Liver (tissue), 9 donors: ENCODE results near the gene TMEM50B. TPM values are rescaled to one million over a fixed set of nuclear protein-coding genes. Genes with fewer than 3 reads are reported as not detected.

Experiments used
- DNase-seq: peaks from one replicate; pipeline ENCODE4 v3.0.0-alpha.2; 2017; ENCODE audit warnings: low spot score
- H3K27ac ChIP-seq, 2 donors: one replicate each; pipeline ENCODE4 v1.7.0; 2013; ENCODE audit warnings: inconsistent platforms in 2 of 2, low read length in 2 of 2, control low read depth in 1 of 2, low read depth in 1 of 2, mild to moderate bottlenecking in 1 of 2
- H3K27me3 ChIP-seq, 4 donors: one replicate each; pipeline versions ENCODE4 v1.6.1 to v1.7.0; 2013; ENCODE audit warnings: low read length in 3 of 4, inconsistent platforms in 1 of 4, mild to moderate bottlenecking in 1 of 4, moderate library complexity in 1 of 4; ENCODE audit not compliant: control insufficient read depth in 4 of 4, insufficient read depth in 4 of 4
- H3K36me3 ChIP-seq, 4 donors: one replicate each; pipeline versions ENCODE4 v1.6.1 to v1.7.0; 2013; ENCODE audit warnings: low read length in 3 of 4, mild to moderate bottlenecking in 3 of 4, low read depth in 1 of 4, moderate library complexity in 1 of 4; ENCODE audit not compliant: control insufficient read depth in 4 of 4, insufficient read depth in 3 of 4
- H3K4me1 ChIP-seq, 4 donors: one replicate each; pipeline versions ENCODE4 v1.6.1 to v1.7.0; 2013; ENCODE audit warnings: low read length in 3 of 4, mild to moderate bottlenecking in 3 of 4, moderate library complexity in 1 of 4; ENCODE audit not compliant: control insufficient read depth in 4 of 4, insufficient read depth in 4 of 4
- H3K4me3 ChIP-seq, 3 donors: one replicate each; pipeline versions ENCODE4 v1.6.1 to v1.7.0; 2013; ENCODE audit warnings: low read length in 3 of 3, control low read depth in 1 of 3, low read depth in 1 of 3, mild to moderate bottlenecking in 1 of 3
- H3K9ac ChIP-seq, 2 donors: one replicate each; pipeline ENCODE4 v1.7.0; 2013; ENCODE audit warnings: low read length in 2 of 2, mild to moderate bottlenecking in 2 of 2, moderate library complexity in 2 of 2, control low read depth in 1 of 2, low read depth in 1 of 2
- H3K9me3 ChIP-seq, 4 donors: one replicate each; pipeline versions ENCODE4 v1.6.1 to v1.7.0; 2013; ENCODE audit warnings: low read length in 3 of 4; ENCODE audit not compliant: control insufficient read depth in 4 of 4
- ATF3 ChIP-seq: IDR thresholded peaks from 2 replicates; pipeline ENCODE4 v1.6.1; 2016; ENCODE audit warnings: antibody characterized with exemption
- EGR1 ChIP-seq, 2 donors: IDR thresholded peaks; 2 replicates each; pipeline ENCODE4 v1.6.1; 2016 to 2018; ENCODE audit warnings: antibody characterized with exemption in 2 of 2, low read depth in 2 of 2
- FOXA1 ChIP-seq: IDR thresholded peaks from 2 replicates; pipeline ENCODE4 v1.6.1; 2016; ENCODE audit warnings: antibody characterized with exemption
- FOXA2 ChIP-seq: IDR thresholded peaks from 2 replicates; pipeline ENCODE4 v1.6.1; 2016; ENCODE audit warnings: antibody characterized with exemption
- GABPA ChIP-seq, 2 donors: IDR thresholded peaks in 1 of 2; conservative IDR thresholded peaks in 1 of 2; 2 replicates each; pipeline ENCODE4 v1.6.1; 2016; ENCODE audit warnings: antibody characterized with exemption in 2 of 2, mild to moderate bottlenecking in 1 of 2, moderate library complexity in 1 of 2
- HNF4A ChIP-seq, 2 donors: conservative IDR thresholded peaks; 2 replicates each; pipeline ENCODE4 v1.6.1; 2016; ENCODE audit warnings: antibody characterized with exemption in 2 of 2, mild to moderate bottlenecking in 2 of 2
- HNF4G ChIP-seq: IDR thresholded peaks from 2 replicates; pipeline ENCODE4 v1.6.1; 2016; ENCODE audit warnings: antibody characterized with exemption
- JUND ChIP-seq, 2 donors: IDR thresholded peaks; 2 replicates each; pipeline ENCODE4 v1.6.1; 2016; ENCODE audit warnings: antibody characterized with exemption in 2 of 2
- NR2F2 ChIP-seq: IDR thresholded peaks from 2 replicates; pipeline ENCODE4 v1.6.1; 2016; ENCODE audit warnings: antibody characterized with exemption
- RAD21 ChIP-seq, 2 donors: IDR thresholded peaks; 2 replicates each; pipeline ENCODE4 v1.6.1; 2016; ENCODE audit warnings: antibody characterized with exemption in 2 of 2, mild to moderate bottlenecking in 2 of 2
- RXRA ChIP-seq, 2 donors: IDR thresholded peaks; 2 replicates each; pipeline ENCODE4 v1.6.1; 2017 to 2018; ENCODE audit warnings: antibody characterized with exemption in 2 of 2, mild to moderate bottlenecking in 1 of 2
- SP1 ChIP-seq: IDR thresholded peaks from 2 replicates; pipeline ENCODE4 v1.6.1; 2018; ENCODE audit warnings: antibody characterized with exemption, mild to moderate bottlenecking
- TAF1 ChIP-seq: conservative IDR thresholded peaks from 2 replicates; pipeline ENCODE4 v1.6.1; 2016; ENCODE audit warnings: antibody characterized with exemption, mild to moderate bottlenecking
- YY1 ChIP-seq: IDR thresholded peaks from 2 replicates; pipeline ENCODE4 v1.6.1; 2016; ENCODE audit warnings: antibody characterized with exemption, mild to moderate bottlenecking
- WGBS: extraction: QIAGEN DNeasy Blood & Tissue Kit; methylation state at CpG from one replicate; pipeline ENCODE4 v1.1.7; 2013; 5-methylcytosine and 5-hydroxymethylcytosine counted together
- polyA plus RNA-seq, 2 donors: library from polyadenylated mRNA; stranded (reverse) in 1 of 2; unstranded in 1 of 2; fragments of 200-250 nt in 1 of 2; fragments of >200 nt in 1 of 2; fragmentation: Nextera tagmentation in 1 of 2; extraction: Ambion mirVana in 1 of 2; gene quantifications; one replicate each; pipeline versions ENCODE4 v1.2.1 to v1.2.3, GENCODE V29; 2013 to 2015
- total RNA-seq, 2 donors: library from RNA; depleted of rRNA; stranded (reverse); fragments of >200 nt; gene quantifications; one replicate each; pipeline ENCODE4 v1.2.3, GENCODE V29; 2014
- TF ChIP-seq, protein P1 (sequence below): IDR thresholded peaks from 2 replicates; pipeline ENCODE4 v1.6.1; 2016; ENCODE audit warnings: antibody characterized with exemption
- TF ChIP-seq, protein P2 (sequence below): fragments of 150-350 bp; IDR thresholded peaks from 2 replicates; pipeline ENCODE4 v1.5.1; 2017; ENCODE audit warnings: improper control_type of control experiment, low read depth, low read length; ENCODE audit not compliant: missing input control
- TF ChIP-seq, protein P3 (sequence below): IDR thresholded peaks from 2 replicates; pipeline ENCODE4 v1.6.1; 2016; ENCODE audit warnings: antibody characterized with exemption, mild to moderate bottlenecking
- TF ChIP-seq, protein P4 (sequence below): IDR thresholded peaks from 2 replicates; pipeline ENCODE4 v1.6.1; 2016; ENCODE audit warnings: antibody characterized with exemption
- donor health status: healthy.
- donor health status: healthy.
- donor health status: healthy.
- donor health status: healthy.
- donor health status: healthy.

Gene TMEM50B
- total and polyA plus RNA-seq, 4 donors: 11.8 to 31.8 (median 29.9) TPM

- peak; percentile 59 for DNase-seq
- Histone ChIP-seq H3K4me1 (peaks cover 3 to 16% (median 13%) of the 10 kb centered on the region in 4 donors), H3K9me3 (no peaks in the 10 kb centered on the region), H3K4me3 (peak overlapping the region; percentile 64 to 90 (median 71)), H3K27me3 (no peaks in the 10 kb centered on the region), H3K36me3 (no peaks in the 10 kb centered on the region), H3K9ac (peak overlapping the region; percentile 61 to 80), H3K27ac (peak overlapping the region; percentile 89 to 95)
- TF ChIP-seq JUND (IDR thresholded peaks at IDR 0.05) (no peak), HNF4G (peak; percentile 11), FOXA1 (no peak), RXRA (IDR thresholded peaks at IDR 0.05) (peak in 1 of 2 donors; percentile 9), NR2F2 (no peak), TAF1 (peak; percentile 78), ATF3 (no peak), RAD21 (IDR thresholded peaks at IDR 0.05) (no peak), HNF4A (conservative IDR thresholded peaks at IDR 0.05) (peak; percentile 41 to 59), GABPA (IDR thresholded peaks at IDR 0.05 in 1 of 2, conservative IDR thresholded peaks at IDR 0.05 in 1 of 2) (no peak), SP1 (peak; percentile 9), EGR1 (IDR thresholded peaks at IDR 0.05; ENCODE audit: low read depth in 2 of 2) (no peak), YY1 (peak; percentile 72), FOXA2 (no peak)
- TF ChIP-seq, protein P1, sequence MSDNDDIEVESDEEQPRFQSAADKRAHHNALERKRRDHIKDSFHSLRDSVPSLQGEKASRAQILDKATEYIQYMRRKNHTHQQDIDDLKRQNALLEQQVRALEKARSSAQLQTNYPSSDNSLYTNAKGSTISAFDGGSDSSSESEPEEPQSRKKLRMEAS: no peak
- TF ChIP-seq, protein P2, sequence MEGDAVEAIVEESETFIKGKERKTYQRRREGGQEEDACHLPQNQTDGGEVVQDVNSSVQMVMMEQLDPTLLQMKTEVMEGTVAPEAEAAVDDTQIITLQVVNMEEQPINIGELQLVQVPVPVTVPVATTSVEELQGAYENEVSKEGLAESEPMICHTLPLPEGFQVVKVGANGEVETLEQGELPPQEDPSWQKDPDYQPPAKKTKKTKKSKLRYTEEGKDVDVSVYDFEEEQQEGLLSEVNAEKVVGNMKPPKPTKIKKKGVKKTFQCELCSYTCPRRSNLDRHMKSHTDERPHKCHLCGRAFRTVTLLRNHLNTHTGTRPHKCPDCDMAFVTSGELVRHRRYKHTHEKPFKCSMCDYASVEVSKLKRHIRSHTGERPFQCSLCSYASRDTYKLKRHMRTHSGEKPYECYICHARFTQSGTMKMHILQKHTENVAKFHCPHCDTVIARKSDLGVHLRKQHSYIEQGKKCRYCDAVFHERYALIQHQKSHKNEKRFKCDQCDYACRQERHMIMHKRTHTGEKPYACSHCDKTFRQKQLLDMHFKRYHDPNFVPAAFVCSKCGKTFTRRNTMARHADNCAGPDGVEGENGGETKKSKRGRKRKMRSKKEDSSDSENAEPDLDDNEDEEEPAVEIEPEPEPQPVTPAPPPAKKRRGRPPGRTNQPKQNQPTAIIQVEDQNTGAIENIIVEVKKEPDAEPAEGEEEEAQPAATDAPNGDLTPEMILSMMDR: no peak
- TF ChIP-seq, protein P3, sequence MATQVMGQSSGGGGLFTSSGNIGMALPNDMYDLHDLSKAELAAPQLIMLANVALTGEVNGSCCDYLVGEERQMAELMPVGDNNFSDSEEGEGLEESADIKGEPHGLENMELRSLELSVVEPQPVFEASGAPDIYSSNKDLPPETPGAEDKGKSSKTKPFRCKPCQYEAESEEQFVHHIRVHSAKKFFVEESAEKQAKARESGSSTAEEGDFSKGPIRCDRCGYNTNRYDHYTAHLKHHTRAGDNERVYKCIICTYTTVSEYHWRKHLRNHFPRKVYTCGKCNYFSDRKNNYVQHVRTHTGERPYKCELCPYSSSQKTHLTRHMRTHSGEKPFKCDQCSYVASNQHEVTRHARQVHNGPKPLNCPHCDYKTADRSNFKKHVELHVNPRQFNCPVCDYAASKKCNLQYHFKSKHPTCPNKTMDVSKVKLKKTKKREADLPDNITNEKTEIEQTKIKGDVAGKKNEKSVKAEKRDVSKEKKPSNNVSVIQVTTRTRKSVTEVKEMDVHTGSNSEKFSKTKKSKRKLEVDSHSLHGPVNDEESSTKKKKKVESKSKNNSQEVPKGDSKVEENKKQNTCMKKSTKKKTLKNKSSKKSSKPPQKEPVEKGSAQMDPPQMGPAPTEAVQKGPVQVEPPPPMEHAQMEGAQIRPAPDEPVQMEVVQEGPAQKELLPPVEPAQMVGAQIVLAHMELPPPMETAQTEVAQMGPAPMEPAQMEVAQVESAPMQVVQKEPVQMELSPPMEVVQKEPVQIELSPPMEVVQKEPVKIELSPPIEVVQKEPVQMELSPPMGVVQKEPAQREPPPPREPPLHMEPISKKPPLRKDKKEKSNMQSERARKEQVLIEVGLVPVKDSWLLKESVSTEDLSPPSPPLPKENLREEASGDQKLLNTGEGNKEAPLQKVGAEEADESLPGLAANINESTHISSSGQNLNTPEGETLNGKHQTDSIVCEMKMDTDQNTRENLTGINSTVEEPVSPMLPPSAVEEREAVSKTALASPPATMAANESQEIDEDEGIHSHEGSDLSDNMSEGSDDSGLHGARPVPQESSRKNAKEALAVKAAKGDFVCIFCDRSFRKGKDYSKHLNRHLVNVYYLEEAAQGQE: peak; percentile 29
- TF ChIP-seq, protein P4, sequence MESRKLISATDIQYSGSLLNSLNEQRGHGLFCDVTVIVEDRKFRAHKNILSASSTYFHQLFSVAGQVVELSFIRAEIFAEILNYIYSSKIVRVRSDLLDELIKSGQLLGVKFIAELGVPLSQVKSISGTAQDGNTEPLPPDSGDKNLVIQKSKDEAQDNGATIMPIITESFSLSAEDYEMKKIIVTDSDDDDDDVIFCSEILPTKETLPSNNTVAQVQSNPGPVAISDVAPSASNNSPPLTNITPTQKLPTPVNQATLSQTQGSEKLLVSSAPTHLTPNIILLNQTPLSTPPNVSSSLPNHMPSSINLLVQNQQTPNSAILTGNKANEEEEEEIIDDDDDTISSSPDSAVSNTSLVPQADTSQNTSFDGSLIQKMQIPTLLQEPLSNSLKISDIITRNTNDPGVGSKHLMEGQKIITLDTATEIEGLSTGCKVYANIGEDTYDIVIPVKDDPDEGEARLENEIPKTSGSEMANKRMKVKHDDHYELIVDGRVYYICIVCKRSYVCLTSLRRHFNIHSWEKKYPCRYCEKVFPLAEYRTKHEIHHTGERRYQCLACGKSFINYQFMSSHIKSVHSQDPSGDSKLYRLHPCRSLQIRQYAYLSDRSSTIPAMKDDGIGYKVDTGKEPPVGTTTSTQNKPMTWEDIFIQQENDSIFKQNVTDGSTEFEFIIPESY: no peak
- WGBS: 3% methylated on average over 47 of the region's 47 CpGs
These were observed 75.8 kb downstream of the TMEM50B start for GRCh38 chr21:33403786-33404585.
